K562 treated with DMSO at 1 percent for 48 hours (cell line): Measurements from ENCODE around the gene SLC6A18. TPM values are rescaled to one million over a fixed set of nuclear protein-coding genes. Genes with fewer than 3 reads are reported as not detected.

Experiments
- total RNA-seq: library from RNA; unstranded; fragments of 300-600 nt; gene quantifications from 2 replicates; pipeline ENCODE4 v1.2.3, GENCODE V29; 2022; ENCODE audit warnings: low replicate concordance; ENCODE audit errors: extremely low read depth

SLC6A18 gene
- total RNA-seq = not detected in 2 replicates

GRCh38 chr5:1225081-1225480, at the start of gene SLC6A18:
Gene SLC6A18, plus strand, starts transcription at chr5:1225381. Its CDS starts 97 bp downstream, at chr5:1225478.

GRCh38 chr5:1201327-1202025, 23.7 kb upstream of the SLC6A18 start, which contains the start of gene SLC6A19:
Gene SLC6A19, plus strand, starts transcription at chr5:1201595. Its CDS starts 56 bp downstream, at chr5:1201651.

GRCh38 chr5:1294835-1295649, 69.9 kb downstream of the SLC6A18 start, which contains the start of gene TERT:
Gene TERT, minus strand, starts transcription at chr5:1295068. Its CDS starts 79 bp downstream, at chr5:1294989.

Other genes starting within 250 kb of the SLC6A18 start
- not detected in 2 replicates for gene NKD2, start 216.6 kb upstream of the SLC6A18 start, total RNA-seq
- not detected in 2 replicates for gene SLC12A7, start 113.3 kb upstream of the SLC6A18 start, total RNA-seq
- gene SLC6A19, start 23.8 kb upstream of the SLC6A18 start, total RNA-seq = not detected in 2 replicates
- gene TERT, start 69.7 kb downstream of the SLC6A18 start, total RNA-seq = not detected in 2 replicates
- gene CLPTM1L, start 119.7 kb downstream of the SLC6A18 start, total RNA-seq = 2,775 TPM in 1 of 2 replicates, not detected in the other
- not detected in 2 replicates for gene SLC6A3, start 220.1 kb downstream of the SLC6A18 start, total RNA-seq